ENCODE results near the gene MYO16. TPM values are rescaled to one million over a fixed set of nuclear protein-coding genes. Genes with fewer than 3 reads are reported as not detected.

MYO16 gene
- total RNA-seq, 1 donor from 2014 or later, result 1.2 TPM

DNA sequence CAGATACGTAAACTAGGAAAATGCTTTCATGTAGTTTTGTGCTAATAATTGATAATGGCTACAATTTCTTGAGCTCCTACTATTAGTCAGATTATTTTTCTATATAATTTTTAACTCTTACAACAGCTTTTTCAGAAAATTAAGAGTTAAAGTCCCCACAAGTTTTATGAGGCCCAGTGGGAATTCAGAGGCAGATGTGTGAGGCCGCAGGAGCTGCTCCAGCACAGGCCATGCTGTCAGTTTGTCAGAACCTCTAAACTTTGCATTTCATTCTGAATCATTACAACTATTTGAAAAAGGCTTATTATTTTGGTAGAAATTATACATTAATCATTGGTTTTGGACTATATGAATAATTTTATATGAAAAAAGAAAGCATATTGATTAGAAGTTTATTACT lies 370.8 kb downstream of the MYO16 start:
- DNase-seq (ENCODE audit: low read depth), result no peak
- H3K4me3 ChIP-seq (ENCODE audit: low read depth, low read length), result no peak overlapping the region
- TF ChIP-seq, protein P1, sequence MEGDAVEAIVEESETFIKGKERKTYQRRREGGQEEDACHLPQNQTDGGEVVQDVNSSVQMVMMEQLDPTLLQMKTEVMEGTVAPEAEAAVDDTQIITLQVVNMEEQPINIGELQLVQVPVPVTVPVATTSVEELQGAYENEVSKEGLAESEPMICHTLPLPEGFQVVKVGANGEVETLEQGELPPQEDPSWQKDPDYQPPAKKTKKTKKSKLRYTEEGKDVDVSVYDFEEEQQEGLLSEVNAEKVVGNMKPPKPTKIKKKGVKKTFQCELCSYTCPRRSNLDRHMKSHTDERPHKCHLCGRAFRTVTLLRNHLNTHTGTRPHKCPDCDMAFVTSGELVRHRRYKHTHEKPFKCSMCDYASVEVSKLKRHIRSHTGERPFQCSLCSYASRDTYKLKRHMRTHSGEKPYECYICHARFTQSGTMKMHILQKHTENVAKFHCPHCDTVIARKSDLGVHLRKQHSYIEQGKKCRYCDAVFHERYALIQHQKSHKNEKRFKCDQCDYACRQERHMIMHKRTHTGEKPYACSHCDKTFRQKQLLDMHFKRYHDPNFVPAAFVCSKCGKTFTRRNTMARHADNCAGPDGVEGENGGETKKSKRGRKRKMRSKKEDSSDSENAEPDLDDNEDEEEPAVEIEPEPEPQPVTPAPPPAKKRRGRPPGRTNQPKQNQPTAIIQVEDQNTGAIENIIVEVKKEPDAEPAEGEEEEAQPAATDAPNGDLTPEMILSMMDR (conservative IDR thresholded peaks at IDR 0.05; ENCODE audit: low read depth, low read length), result no peak

DNA sequence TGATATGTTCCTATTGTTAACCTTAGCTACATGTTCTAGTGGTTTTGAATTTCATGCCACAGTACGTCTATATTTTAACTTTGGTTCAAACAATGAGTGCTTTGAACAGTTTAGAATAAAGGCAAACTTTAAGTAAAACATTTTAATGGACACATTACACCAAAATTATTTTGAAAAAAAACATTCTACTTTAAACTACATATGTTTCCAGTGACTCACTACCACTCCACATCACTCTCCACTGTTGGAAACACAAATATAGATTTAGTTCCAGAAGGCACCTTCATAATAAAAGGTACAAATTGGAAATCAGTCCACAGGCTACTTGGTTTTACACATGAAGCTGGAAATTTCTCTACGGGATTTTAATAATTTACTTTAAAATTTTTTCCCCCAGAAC lies 373.5 kb downstream of the MYO16 start:
- no peak for DNase-seq (ENCODE audit: low read depth)
- TF ChIP-seq, protein P1 (conservative IDR thresholded peaks at IDR 0.05; ENCODE audit: low read depth, low read length), result no peak
- H3K4me3 ChIP-seq (ENCODE audit: low read depth, low read length), result no peak overlapping the region

DNA sequence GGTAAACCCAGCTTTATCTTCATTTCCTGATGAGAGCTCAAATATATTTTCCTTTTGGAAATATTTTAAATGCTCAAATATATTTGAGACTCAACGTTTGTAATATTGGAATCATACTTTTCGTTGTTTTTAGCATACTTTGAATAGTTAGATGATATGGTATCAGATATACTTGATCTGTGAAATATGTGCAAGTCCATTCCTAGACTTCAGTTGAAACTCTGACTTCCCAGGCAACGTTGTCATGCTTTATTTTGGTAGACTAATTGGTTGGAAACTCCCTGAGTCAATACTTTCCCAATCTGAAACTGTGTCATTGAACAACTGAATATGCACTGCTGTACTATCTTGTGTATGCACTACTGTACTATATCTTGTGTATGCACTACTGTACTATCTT lies 378.5 kb downstream of the MYO16 start:
- H3K4me3 ChIP-seq (ENCODE audit: low read depth, low read length), result no peak overlapping the region
- DNase-seq (ENCODE audit: low read depth), result no peak
- TF ChIP-seq, protein P1 (conservative IDR thresholded peaks at IDR 0.05; ENCODE audit: low read depth, low read length), result no peak

DNA sequence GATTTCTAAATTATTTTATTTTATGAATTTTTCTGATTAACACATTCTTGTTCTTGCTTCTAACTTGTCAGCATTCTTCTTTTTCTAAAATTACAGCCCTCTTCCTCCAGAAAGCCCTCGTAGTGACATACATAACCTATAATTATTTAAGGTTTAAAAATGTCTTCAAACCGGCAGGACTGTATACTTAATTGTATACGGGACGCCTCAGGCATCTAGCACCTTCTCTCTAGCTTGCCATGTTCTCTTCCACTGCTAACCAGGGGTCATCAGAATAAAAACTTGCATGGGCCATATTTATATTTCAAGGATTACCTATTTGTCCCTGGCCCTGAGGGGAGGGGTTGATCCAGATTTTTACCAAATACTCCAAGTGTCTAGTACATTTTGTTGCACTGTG lies 380.3 kb downstream of the MYO16 start:
- DNase-seq (ENCODE audit: low read depth), result no peak
- TF ChIP-seq, protein P1 (conservative IDR thresholded peaks at IDR 0.05; ENCODE audit: low read depth, low read length), result no peak
- no peak overlapping the region for H3K4me3 ChIP-seq (ENCODE audit: low read depth, low read length)

DNA sequence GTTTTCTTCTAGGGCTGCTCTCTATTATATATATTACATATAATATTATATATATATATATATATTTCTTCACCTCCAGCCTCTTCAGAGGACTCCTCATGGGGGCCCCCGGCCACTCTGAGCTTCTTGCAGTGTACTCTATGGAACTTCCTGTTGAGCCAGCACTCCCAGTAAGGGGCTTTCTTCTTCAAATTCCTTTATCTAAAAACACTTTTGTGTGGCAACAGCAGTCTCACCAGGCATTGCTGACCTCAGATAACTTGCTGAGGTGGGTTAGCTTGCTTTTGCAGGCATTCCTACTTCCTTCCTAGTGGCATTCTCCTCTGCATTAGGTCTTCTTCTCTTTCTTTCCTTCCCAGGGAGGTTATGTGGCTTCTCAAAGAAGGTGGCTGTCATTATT lies 381.5 kb downstream of the MYO16 start:
- no peak overlapping the region for H3K4me3 ChIP-seq (ENCODE audit: low read depth, low read length)
- no peak for DNase-seq (ENCODE audit: low read depth)
- TF ChIP-seq, protein P1 (conservative IDR thresholded peaks at IDR 0.05; ENCODE audit: low read depth, low read length), result no peak

DNA sequence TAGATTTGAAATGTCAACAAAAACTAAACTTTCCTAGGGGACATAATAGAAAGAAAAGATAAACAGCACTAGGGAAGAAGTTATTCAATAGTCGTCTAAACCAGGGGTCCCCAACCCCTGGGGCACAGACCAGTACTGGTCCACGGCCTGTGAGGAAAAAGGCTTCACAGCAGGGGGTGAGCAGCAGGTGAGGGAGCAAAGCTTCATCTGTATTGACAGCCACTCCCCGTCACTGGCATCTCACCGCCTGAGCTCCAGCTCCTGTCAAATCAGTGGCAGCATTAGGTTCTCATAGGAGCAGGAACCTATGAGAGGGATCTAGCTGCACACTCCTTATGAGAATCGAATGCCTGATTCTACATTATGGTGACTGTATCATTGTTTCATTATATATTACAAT lies 382.7 kb downstream of the MYO16 start:
- TF ChIP-seq, protein P1 (conservative IDR thresholded peaks at IDR 0.05; ENCODE audit: low read depth, low read length), result no peak
- H3K4me3 ChIP-seq (ENCODE audit: low read depth, low read length), result no peak overlapping the region
- DNase-seq (ENCODE audit: low read depth), result no peak

DNA sequence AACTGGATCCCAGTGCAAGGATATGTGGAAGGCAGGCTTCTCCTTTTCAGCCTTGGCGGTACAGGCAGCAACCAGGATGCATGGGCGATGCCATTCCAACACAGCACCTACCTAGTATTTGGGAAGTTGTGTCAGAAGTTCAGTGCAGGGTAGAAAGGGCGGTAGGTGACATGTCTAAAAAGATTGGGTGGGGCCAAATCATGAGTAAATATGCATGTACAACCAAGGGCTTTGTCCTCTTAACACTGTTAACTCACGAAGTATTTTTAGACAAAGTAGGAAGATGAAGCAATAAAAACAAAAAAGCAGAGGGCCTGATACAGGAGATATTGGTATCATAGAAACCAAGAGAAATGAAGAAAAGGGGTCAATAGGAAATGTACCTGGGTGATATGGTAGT lies 392.1 kb downstream of the MYO16 start:
- TF ChIP-seq, protein P1 (conservative IDR thresholded peaks at IDR 0.05; ENCODE audit: low read depth, low read length), result no peak
- H3K4me3 ChIP-seq (ENCODE audit: low read depth, low read length), result no peak overlapping the region
- no peak for DNase-seq (ENCODE audit: low read depth)
